NCI-H446 treated with DMSO at 0.1 percent for 48 hours (cell line): ENCODE measurements around the gene TACC2.

ENCODE experiments used
- DNase-seq: peaks from one replicate; lab custom pipeline; 2025; lab: John Stamatoyannopoulos, UW

The TACC2 gene

DNA sequence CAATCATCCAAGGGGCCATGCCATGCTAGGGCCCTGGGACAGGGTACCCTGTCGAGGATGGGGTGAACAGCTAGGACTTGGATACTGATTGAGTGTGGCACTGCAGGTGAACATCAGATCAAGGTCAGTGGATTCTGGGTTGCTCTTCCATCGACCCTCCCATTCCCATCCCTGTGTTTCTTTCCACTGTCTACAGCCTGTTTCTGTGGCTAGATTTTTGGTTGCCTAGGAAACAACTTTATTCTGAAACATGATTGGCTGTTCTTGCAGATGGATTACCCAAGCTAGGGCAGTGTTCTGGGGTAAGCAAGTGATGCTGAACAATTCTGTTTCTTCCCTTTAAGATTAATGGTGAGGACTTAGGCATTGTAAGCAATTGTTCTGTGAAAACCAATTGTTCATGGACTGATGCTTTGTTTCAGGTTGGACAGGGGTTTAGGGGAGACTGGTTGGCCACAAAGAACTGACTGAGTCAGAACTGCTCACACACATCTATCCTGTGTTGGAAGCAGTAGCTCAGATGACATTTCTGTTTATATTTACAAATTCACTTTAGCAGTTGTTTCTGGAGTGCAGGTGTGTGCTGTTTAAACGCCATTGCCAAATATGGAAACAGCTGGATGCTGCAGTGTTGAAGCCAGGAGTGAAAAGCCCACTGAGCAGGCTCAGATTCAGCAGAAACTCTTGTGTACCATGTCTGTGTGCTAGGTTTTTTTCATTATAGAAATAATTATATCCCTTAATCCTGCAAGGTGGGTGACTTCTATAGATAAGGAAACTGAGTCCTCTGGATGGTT is 179.8 kb downstream of the TACC2 start:
- DNase-seq: no peak

DNA sequence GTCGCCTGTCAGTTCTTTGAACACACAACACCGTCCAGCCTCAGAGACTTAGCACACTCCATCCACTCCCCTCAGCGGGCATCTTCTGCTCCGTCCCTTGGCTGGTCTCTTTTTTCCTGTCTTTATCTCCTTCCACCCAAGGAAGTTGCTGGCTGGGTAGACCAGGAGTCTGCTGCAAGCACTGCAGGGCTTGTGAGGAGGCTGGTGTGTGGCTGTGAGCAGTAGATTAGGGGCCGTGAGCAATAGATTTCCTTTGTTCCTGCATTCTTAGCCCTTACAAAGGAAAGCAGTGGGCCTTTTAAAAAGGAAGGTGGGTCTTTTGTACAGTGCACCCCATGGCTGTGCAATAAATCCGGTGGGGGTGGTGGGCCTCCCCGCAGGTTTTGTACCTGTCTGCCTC is 181.8 kb downstream of the TACC2 start:
- DNase-seq: no peak

DNA sequence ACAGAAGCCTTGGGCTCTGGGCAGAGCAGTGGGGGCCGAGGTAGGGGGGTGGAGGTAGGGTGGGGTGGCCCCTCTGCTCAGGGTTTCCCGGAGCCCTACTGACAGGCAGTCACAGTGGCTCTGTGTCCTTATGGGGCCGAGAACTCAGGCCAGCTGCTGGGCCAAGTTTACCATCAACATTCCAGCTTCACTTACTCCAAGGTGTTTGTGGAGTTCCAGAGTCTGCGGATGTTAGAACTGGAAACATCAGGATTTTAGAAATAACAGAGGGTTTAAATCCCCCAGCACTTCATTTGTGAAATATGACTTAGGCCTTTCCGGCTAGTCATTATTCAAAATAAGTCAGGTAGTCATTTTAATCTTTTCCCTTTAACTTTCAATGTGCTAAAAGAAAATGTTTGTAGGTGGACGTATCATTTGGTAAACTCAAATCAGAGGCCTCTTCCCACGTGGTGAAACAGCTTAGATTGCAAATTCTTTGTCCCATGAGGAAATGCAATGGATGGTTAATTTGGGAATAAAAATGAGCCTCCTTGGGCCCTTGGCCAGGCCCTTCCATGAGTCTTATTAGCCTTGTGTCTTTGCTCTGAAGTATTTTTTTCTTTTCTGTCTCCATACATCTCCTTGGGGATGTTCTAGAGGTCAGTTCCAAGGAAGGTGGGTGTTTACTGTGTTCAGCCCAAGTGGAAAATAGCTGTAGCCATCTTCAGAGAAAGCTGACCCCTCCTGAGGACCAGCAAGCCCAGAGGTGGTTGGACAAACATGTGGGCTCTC is 182.5 kb downstream of the TACC2 start:
- DNase-seq: no peak

DNA sequence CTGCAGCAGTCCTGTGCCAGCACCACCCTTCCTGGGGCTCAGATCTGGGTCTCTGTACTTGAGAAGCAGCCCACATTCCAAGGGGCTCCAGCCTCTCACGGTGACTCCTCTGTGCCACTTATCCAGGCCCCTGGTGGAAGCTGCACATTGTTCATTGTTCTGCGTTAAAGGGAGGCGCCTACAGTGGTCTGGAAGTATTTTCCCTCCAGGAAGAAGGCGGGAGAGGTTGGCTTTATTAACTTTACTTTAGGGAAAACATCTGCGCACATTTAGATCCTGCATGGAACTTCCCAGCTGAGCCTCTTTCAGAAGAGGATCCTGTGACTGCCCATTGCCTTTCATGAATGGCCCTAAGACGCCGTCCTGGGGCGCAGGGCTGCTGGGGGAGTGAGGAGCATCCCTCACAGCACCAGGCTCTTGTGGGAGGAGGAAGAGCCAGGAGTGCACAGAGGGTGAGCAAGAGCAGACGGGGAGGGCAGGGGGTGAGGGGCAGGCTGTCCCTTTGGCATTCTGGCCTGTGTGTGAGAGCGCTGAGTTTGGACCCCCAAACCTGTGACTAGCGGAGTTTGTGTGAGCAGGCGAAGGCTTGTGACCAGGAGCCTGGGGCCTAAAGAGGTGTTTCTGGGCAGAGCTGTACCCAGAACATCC is 183.5 kb downstream of the TACC2 start:
- no peak for DNase-seq

DNA sequence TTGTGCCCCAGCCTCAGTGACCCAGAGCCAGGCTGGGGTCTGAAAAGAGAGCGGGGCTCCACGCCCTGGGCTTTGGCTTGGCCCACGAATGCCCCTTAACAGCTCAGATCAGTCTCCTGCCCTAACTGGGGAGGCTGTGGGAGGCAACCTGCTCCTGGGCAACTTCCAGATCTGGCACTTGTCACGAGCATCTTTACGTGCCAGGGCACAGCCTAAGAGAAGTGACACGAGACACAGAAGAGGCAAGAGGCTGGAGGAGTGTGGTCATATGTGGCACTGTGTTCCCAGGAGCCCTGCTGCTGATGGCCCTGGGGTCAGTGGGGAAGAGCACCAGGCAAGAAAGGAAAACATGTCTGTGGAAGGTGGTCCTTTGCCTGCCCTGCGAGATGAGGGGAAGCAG is 184.4 kb downstream of the TACC2 start:
- no peak for DNase-seq

DNA sequence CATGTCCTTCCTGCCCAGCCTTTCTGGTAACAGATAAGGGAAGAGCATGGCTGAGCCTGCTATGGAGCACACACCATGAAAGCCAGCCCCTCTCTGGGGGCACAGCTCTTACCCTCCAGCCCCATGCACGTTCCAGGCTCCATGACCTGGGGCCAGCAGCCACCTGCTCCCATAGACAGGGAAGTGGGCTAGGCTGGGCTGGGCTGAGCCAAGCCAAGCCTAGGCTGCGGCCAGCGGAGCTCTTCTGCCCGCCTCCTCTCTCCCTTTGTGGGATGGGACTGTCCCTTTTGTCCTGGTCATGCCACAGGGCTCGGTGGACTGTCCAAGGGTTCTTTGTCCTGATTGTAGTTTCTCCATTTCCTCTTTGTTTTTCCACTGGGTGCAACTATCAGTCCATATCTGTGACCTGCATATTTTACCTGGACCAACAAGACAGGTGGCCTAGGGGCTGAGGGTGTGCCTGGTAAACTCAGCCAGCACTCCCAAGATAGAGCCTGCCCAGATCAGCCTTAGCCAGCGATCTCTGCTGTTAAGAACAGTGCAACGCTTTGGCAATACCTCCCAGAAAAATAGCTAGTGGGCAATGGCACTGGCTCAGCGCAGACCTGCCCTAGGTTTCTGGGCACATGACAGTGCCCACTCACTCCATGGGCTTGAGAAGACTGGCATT is 184.9 kb downstream of the TACC2 start:
- no peak for DNase-seq

DNA sequence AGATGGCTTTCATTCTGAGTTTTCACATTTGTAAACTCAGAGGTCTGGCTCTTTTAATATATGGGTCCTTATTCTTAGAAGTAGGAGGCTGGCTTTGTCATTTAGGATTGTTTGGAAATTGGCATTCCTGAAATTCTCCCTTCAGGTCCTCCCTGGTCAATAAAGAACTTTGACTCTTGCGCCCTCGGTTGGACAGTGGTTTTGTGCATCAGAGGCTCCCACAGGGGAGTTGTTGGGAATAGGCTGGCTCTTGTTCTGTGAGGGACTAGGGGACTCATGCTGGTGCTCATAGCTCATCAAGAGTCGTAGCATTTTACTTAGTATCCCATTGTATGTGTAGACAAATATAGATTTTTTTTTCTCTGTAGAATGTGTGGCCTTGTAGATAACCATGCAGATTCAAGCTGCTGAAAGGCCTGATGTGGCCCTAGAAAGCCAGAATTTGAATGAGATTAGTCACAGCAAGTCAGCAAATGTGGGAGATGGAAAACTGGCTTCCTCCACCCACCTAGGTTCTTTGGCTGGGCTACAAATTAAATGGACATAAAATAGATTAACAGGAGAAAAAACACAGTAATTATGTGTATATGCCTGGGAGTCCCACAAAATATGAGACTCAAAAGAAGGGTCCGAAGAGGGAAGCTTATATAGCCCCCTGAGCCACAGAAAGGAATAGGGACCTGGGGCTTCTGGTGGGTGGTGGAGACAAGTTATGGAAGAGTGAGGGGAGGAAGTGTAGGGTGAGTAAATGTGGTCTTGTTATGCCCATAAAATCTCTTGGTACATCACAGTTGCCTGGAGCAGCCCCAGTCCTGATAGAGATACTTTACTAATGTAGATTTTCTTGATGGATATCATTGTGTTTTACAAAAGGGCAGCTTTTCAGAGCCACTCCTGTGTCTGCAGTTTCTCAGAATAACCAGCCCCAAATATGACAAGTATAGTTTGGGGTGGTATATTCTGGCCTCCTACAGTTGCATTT is 187.6 kb downstream of the TACC2 start:
- no peak for DNase-seq

DNA sequence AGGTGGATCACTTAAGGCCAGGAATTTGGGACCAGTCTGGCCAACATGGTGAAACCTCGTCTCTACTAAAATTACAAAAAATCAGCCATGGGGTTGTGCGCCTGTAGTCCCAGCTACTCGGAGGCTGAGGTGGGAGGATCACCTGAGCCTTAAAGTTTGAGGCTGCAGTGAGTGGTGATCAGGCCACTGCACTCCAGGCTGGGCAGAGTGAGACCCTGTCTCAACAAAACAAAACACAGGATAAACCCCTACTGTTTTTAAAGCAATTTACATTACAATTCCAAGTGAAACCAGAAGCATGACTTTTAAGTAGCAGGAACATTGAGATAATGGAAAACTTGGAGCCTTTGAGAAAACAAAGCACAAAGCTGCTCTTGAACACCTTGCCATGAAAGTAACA is 189.7 kb downstream of the TACC2 start:
- DNase-seq: no peak

DNA sequence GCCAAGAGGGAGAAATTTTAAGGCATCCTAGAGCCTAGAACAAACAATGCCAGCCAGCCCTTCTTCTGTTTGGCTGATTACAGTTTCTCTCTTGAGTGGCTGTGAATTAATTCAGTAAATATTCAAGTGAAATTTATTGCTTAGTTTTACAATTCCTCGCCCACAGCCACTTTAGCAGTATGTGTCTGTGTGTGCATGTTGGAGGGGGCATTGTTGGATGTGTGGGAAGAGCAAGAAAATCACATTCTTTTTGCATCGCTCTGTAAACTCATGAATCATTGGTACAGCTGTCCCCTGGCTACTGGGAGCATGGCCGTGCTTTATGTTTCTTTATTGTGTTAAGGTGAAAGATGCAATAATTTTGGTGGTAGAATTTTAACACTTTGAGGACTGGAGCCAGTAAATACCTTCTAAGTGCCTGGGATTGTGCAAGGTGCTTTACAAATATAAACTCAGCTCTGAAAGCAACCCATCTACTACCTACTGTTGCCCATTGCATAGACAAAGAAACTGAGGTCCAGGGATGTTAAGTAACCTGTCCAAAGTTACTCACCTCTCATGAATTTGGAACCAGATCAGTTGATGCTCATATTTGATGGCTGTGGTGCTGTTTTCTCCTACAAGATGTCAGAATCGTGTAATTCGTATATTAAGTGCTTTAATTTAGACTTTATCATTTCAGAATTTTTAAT is 192.2 kb downstream of the TACC2 start:
- DNase-seq: no peak

DNA sequence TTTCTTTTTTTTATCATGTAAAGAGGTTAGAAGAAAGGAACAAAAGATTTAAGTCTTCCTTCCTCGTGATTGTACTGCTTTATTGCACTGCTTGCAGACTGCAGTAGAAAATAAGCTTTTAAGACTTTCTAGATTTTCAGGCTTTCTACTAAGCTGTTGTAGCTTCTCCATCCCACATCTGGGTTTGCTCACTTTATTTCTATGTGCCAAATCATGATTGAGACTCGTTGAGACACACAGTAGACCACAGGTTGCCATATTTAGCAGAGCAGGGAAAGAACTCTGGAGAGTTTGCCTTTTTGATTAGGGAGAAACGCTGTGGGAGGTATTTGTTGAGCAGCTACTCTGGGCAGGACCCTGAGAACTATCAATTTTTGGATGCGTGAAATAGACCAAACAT is 192.9 kb downstream of the TACC2 start:
- no peak for DNase-seq

DNA sequence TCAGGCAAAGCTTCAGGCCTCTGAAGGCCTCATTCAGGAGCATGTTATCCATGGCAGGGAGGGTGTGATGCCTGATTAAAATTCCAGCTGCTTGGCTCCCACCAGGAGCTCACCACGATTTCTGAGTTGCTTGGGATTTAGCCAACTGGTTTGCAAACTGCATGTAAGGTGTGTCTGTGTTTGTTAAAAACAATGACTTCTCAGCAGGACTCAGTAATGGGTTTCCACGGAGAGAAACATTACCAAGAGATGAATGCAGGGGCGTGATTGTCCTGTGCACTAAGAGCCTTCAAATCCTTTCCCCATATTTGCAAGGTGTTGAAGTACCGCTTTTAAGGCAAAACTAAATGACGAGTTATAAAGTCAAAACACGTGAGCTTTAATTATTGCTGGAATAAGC is 193.3 kb downstream of the TACC2 start:
- no peak for DNase-seq

DNA sequence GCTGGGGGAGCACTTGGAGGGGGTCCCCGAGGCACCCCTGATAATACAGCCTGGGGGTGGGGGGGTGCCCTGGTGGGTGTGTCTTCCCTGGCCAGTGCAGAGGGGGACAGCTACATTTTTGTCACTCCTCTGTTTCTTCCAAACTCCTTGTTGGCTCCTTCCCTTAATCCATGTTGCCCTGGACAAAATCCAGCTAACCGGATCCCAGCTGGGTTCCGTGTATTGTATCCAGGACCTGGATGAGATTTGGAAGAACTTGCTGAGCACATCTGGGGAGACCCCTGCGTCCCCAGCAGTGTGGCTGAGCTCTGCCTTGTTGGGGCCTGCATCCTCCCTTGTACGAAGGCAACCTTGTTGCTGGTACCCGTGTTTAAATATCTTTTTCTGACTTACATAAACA is 195.3 kb downstream of the TACC2 start:
- DNase-seq: no peak

DNA sequence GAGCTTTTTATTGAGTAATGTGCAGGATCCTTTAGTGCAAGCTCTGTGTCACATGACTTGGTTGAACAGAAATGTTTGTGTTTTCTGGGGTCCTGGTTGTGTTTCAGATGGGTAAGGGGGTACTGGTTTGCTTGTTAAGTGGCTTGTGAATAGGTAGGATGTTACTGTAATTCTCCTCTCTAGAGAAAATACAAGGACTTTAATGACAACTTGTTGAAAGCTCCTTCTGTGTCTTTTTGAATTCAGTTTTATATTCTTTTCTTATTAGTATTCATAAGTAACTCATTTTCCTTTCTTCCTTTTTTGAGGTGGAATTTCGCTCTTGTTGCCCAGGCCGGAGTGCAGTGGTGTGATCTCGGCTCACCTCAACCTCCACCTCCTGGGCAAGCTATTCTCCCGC is 196.7 kb downstream of the TACC2 start:
- no peak for DNase-seq

DNA sequence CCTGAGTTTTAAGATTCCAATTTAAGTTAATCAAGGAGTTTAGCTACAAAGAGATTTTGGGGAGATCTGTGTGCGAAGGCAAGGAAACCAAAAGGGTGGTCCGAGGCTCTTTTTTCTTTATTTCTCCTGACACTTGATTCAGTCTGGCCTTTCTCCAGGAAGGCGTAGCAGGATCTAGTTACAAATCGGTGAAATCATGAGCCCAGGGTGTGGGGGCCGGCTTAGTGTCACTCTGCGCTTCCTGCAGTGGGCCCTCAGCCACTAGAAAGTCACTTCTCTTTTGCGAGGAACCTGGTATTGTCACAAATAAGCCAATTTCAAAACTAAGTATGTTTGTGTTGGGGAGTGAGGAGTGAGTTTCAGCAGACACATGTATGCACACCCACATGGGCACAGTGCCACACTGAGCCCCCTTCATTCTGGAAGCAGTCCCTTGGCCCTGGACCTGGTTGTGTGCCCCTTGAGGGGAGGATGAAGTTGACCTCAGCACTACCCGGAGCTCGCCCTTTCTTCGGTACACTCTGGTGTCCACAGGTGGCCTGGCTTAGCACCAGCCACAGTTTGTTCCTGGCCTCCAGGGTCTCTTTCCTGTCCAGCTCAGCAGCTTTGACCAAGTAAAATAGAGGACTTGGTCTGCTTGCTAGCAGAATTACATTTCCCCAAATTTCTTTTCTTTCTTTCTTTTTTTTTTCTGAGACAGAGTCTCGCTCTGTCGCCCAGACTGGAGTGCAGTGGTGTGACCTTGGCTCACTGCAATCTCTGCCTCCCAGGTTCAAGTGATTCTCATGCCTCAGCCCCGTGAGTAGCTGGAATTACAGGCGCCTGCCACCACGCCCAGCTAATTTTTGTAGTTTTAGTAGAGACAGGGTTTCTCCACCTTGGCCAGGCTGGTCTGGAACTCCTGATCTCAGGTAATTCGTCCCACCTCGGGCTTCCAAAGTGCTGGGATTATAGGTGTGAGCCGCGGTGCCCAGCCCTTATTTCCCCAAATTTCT is 198.2 kb downstream of the TACC2 start:
- DNase-seq: no peak

DNA sequence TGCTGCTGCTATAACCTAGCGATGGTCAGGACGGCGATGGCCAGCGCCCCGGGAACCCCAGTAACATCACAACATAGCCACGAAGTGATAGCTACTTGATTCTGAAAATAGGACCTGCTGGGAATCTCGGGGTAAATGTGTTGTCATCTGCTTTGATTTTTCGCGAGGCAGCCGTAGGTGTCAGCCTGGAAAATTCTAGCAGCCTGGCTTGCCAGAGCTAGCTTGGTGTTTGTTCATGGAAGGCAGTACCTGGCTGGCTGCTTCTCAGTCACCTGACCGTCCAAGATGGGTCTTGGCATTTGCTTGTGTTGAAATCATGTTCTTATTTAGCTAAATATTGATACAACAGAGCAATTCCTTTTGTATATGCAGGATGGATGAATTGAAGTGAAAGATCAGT is 199.7 kb downstream of the TACC2 start:
- DNase-seq: no peak

DNA sequence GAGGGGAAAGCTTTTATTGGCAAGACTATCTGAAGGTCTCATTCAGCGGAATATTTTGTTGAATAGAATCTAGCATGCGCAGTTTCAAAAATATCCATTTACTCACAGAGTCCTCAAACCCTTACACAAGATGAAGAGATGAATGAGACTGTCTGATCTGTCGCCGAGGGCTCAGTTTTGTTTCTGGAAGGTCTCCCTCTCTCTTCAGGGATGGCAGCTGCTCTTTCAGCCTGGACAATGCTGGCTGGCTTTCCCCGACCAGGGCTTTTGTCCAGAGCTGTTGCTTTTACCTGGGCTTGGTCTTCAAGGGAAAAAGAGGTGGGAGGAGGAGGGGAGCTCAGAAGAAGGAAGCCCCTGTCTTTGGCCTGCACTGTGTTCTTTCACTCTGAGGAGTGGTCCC is 200.2 kb downstream of the TACC2 start:
- no peak for DNase-seq

DNA sequence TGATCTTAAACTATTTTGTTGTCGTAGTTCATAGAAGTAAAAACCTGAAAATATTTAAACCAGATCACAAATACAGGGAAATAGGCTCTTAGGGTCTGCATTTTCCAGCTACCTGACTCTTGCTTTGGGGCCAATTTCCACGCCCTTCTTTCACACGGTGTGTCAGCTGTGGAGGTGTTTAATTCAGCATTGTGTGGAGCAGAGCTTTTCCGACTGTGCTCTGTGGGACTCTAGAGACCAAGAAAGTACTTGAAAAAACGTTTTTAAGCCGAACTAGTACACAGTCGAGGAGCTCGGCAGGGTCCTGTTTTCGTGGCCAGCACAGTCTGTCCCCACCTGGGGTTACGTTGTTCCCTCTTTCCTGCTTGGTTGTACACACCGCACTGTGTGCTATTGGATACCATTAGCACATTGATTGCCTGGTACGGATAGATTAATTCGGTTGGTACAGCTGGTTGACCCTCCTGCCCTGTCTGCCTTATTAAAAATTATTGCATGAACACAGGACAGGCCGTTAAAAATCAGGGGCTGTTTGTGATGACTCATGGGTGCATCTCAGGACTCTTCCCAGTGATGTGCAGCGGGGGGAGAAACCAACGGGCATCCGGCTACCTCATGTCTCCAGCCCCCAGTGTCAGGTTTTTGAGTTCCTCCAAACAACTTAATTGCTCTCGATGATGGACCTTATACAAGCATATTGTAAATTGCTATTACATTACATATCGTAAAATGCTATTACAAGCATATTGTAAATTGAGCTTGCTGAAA is 201.4 kb downstream of the TACC2 start:
- DNase-seq: no peak

DNA sequence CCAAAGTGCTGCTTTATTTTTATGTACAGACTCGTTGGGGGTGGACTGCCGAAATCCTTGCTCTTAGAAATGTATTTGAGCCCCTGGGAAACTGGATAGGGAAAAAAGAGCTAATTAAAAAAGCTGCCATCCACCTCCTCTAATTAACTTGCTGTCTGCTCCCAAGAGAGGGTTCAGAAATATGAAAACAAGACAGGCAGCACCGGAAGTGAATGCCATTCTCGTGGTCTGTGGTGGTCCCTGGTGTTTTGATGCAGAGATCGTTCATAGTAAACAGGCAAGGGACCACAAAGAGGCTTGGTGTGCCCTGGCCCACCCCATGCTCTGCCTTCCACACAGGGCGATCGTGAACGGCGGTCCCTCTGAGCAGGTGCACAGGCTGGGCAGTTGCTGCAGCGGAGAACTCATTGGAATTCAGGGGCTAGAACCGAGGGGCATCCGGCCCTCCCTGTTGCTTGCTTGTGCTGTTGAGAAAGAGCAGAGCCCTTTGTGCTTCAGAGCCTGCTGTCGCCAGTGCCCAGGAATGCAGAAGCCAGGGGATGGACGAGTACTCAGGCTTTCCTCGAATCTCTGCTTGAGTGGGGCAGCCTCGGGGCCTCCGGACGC is 203.1 kb downstream of the TACC2 start:
- DNase-seq: no peak
